ENCODE measurements around the gene C8B.
A peak's percentile ranks its signal among the peaks of the same experiment; 100 is the strongest.

C8B gene

GRCh38 chr1:56970280-56970679 is 4.5 kb upstream of the C8B start:
- no peak for DNase-seq

DNA sequence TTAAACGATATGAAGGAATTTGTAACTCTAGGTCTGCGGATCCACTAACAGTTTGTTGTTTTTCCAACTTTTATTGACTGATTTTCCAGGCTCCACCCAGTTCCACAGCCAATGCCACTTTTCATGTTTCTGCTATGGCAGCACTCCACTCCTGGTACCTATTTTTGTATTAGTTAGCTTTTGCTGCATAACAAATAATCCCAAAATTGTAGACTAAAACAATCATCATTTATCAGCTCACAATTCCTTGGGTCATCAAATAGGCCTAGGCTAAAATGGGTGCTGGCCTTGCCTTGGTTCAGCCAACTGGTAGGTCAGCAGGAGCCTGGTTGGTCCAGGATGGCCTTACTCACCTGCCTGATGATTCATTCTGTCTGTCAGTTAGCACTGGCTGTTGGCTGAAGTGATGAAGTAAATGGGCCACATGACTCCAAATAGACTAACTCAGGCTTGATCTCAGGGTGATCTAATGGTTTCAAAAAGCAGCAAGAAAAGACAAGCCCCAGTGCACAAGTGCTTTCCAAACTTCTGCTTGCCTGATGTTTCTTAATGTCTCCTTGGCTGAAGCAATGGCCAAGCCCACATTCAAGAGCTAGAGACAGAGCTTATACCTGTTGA is 3.2 kb upstream of the C8B start:
- DNase-seq, result no peak

GRCh38 chr1:56967900-56968832 is 2.4 kb upstream of the C8B start:
- DNase-seq, result peak; percentile 22 to 24

- DNase-seq, result no peak
Observed at GRCh38 chr1:56967355-56967754, 1.5 kb upstream of the C8B start.

GRCh38 chr1:56966698-56966999 is 834 bp upstream of the C8B start:
- no peak for DNase-seq

- DNase-seq, result no peak
Observed at GRCh38 chr1:56965191-56965590, 624 bp downstream of the C8B start.

DNA sequence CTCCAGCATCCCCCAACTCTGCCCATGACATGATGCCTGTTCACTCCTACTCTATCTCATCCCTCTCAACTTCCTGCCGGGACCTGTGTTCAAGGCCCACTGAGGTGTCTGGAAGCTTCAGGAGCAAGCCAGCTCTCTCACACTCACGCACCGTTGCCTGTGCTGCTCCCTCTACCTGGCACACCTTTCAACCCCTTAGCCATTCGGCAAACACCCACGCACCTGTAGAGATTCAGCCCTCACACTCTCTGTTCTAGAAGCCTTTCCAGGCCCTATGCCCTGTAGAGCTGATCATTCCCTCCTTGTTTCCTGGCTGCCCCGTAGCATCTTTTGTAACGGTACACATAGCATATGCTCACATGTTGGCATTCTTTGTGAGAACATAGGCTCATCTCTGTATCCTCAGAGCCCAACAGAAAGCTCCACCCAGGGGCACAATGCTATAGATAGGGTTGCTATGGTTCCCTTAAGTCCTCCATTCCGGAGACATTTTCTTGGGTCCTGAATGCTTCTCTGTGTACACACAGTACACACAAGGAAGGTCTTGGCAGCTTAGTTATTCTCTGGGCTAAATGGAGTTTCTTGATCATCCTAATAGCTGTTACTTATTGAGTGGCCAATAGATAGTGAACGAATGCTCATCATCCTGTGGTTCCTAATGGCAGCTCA is 1.3 kb downstream of the C8B start:
- no peak for DNase-seq

DNA sequence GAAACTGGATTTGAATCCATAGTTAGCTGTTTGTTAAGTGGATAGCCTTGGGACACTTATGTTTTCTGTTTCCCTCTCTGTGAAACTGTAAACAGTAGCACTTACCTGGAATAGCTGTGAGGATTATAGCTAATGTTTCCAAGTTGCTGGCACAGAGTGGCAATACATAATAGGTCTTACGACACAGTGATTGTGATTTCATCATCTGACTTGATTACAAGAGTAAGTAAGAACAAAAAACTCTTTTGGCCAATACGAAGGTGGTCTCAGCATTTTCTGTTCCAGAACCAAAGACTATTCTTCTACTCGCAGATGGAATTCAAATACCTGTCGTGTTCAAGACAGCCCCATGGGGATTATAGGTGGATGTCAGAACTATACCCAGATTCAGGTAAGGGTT is 2.1 kb downstream of the C8B start:
- DNase-seq, result no peak

GRCh38 chr1:56961426-56961825 is 4.4 kb downstream of the C8B start:
- DNase-seq, result no peak

DNA sequence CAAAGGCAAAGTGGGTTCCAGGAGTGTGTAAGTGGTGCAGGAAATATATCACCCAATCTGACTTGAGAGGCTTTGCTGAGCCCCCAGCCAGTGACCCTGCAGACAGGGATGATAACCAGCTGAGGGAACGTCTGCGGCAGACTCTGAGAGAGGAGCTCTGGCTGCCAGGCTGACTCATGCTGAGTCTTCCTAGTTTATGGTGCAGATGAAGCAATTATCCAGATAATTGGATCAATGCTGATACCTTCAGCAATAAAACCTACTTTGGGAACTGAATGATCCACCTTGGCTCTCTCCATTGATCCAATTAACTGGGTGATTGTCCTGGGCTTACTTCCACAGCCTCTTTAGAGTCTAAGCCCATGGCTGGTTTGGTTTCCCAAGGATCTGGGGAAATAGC is 7.3 kb downstream of the C8B start:
- DNase-seq, result no peak

DNA sequence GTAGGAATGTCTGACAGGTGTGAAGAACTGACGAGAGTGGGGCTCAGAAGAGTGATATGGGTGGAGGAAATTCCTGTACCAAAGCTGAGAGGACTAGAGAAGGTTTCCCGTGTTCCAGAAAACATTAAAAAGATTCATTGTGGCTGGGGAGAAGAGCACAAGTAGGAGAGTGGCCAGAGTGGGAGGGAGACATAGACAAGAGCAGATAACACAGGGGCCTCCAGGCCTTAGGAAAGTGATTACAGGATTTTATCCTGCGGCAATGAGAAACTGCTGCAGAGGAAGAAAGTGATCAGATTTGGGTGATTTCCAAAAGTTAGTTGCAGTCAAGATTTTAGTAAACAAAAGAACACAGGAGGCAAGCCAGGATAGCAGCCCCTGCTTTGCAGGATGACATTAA is 7.9 kb downstream of the C8B start:
- no peak for DNase-seq

GRCh38 chr1:56954664-56955063 is 11.2 kb downstream of the C8B start:
- no peak for DNase-seq

GRCh38 chr1:56953386-56953785 is 12.4 kb downstream of the C8B start:
- DNase-seq, result no peak

GRCh38 chr1:56952501-56952900 is 13.3 kb downstream of the C8B start:
- DNase-seq, result no peak

DNA sequence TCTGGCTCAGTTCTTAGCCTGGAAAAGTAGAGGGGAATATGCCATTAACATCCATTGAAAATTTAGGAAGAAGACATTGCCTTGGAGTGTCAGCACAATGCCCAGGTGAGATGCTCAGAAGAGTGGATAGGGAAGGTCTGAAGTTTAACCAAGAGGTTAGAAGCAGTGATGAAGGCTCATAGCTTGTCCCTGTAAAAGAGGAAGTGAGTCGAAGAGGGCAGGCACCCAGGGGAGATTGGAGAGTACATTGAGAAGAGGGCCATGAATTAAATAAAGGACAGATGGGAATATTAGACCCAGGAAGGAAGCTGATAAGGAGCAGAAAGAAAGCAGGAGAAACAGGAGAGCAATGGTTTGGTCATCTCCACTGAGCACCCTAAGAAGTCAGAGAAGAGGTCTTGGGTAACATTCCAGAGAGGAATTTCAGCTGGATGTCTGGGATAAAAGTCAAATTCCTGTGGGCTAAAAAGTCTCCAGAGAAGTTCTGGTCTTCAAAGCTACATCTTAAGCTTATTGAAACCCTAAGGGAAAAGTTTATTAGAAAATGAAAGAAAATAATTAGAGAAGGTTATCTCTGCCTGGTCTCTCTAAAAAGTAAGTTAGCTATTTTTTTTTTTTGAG is 17.3 kb downstream of the C8B start:
- no peak for DNase-seq

DNA sequence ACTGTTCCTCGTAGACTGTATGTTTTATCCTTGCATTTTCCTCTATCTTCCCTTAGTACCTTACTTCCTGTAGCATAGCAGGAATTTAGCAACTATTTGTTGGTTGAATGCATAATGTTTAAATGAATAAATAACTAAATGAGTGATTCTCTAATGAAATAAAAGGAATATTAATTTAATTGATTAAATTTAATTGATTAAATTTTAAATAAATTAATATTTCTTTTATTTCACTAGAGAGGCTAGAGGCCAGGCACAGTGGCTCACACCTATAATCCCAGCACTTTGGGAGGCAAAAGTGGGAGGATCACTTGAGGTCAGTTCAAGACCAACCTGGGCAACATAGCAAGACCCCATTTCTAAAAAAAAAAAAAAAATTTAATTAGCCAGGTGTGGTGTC is 25.8 kb downstream of the C8B start:
- no peak for DNase-seq

DNA sequence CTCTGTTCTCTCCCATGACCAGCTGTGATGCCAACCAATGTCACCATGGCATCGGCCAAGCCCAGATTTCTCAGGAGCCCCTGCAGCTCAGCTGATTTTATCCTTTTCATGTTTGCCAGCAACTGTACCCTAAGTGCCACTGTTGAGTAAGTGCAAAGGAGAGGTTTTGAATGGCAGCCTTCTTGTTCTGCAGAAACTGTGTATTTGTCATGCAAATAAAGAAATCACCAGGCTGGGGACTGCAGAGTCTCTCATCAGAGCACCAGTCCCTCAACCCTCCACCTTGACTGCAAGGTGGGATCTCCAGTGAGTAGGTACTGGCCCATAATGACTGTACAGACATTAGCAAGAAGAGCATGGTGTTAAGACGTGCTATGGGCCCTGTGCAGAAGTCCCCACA is 26.6 kb downstream of the C8B start:
- no peak for DNase-seq

GRCh38 chr1:56938646-56939045 is 27.2 kb downstream of the C8B start:
- DNase-seq, result no peak

- no peak for DNase-seq
Observed at GRCh38 chr1:56934430-56935060, 31.3 kb downstream of the C8B start.

GRCh38 chr1:56933606-56934005 is 32.2 kb downstream of the C8B start:
- no peak for DNase-seq

DNA sequence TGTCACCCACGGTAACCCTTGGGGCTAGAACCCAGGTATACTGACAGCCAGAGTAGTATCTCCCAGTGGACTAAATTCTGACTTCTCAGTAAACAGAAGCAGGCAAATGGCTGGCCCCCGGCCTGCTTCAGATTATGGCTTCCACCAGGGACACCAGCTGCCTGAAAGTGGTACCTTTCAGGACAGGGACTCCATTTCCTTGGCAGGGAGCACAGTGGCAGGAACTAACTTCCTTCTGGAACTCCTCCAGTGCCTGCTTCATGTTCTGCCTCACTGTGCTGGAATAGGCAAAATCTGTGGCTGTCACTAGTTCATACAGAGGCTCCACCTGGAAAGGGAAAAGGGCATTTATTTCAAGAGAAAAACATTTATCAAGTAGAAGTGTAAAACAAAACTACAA is 32.7 kb downstream of the C8B start:
- DNase-seq, result no peak

- DNase-seq, result no peak
Observed at GRCh38 chr1:56931686-56932085, 34.1 kb downstream of the C8B start.

DNA sequence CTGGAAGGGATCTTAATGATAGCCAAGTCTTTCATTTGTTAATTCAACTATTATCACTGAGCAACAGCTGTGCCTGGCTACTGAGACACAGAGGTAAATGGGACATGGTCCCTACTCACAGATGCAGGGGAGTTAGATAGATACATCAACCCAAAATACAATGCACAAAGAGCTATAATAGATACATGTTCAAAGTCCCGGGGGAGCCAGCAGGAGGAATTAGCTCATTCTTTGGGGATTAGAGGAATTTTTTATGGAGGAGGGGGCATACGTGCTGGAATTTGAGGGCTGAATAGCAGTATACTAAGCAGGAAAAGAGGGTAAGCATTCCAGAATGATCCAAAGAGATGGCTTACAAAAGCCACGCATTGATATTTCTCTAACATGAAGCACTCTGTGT is 34.6 kb downstream of the C8B start:
- no peak for DNase-seq
